LNCaP clone FGC (cell line): ENCODE results near the gene PPP1R16B.

Experiments
- DNase-seq: peaks from one replicate; pipeline ENCODE4 v3.0.0-alpha.2; 2011; ENCODE audit warnings: low read depth
- H3K4me3 ChIP-seq: 2 replicates; pipeline ENCODE4 v1.5.1; 2011; ENCODE audit warnings: mild to moderate bottlenecking, low read depth, low read length, control low read depth
- CTCF ChIP-seq: IDR thresholded peaks from 2 replicates; pipeline ENCODE4 v1.5.1; 2012; ENCODE audit warnings: mild to moderate bottlenecking; ENCODE audit not compliant: control insufficient read depth, insufficient read depth; ENCODE audit errors: extremely low read depth

The PPP1R16B gene

GRCh38 chr20:38867062-38867359 lies 61.5 kb downstream of the PPP1R16B start:
- no peak for DNase-seq
- no peak for TF ChIP-seq CTCF
- H3K4me3 ChIP-seq, result no peak overlapping the region

- DNase-seq, result no peak
- H3K4me3 ChIP-seq, result no peak overlapping the region
- no peak for TF ChIP-seq CTCF
These were observed 65.4 kb downstream of the PPP1R16B start for GRCh38 chr20:38870733-38871559.

- DNase-seq, result no peak
- no peak for TF ChIP-seq CTCF
- no peak overlapping the region for H3K4me3 ChIP-seq
These were observed 66.1 kb downstream of the PPP1R16B start for GRCh38 chr20:38871560-38871953.

- no peak for TF ChIP-seq CTCF
- no peak for DNase-seq
- no peak overlapping the region for H3K4me3 ChIP-seq
These were observed 66.5 kb downstream of the PPP1R16B start for GRCh38 chr20:38872036-38872435.

GRCh38 chr20:38872491-38873049 lies 67.1 kb downstream of the PPP1R16B start:
- no peak for TF ChIP-seq CTCF
- no peak for DNase-seq
- H3K4me3 ChIP-seq, result no peak overlapping the region

- no peak for TF ChIP-seq CTCF
- H3K4me3 ChIP-seq, result no peak overlapping the region
- no peak for DNase-seq
These were observed 67.6 kb downstream of the PPP1R16B start for GRCh38 chr20:38873050-38873581.
